SU-DHL-6 (cell line): ENCODE results near the gene CUBN.
"Not testable (repeated sequence)": the region's sequence is repeated elsewhere in the genome, so short reads cannot be mapped to it uniquely, and the experiment has no call there.

Experiments
- H2AFZ ChIP-seq: fragments of 200-600 bp; sonication (generic); 2 replicates; pipeline ENCODE4 v1.6.1; 2014; ENCODE audit warnings: low read depth, mild to moderate bottlenecking, moderate library complexity, mixed read lengths, antibody characterized with exemption, low read length; ENCODE audit not compliant: severe bottlenecking
- H3F3A ChIP-seq: fragments of 200-600 bp; shearing (Covaris generic); 2 replicates; pipeline ENCODE4 v1.6.0; 2016; ENCODE audit warnings: antibody characterized with exemption, mild to moderate bottlenecking; ENCODE audit not compliant: insufficient read depth
- H3K27ac ChIP-seq: fragments of 200-600 bp; sonication (generic); 2 replicates; pipeline ENCODE4 v1.5.1; 2016; ENCODE audit warnings: low read depth, mild to moderate bottlenecking, low read length, moderate library complexity, mixed read lengths
- H3K27me3 ChIP-seq: fragments of 200-600 bp; sonication (generic), shearing (Covaris generic); 2 replicates; pipeline ENCODE4 v1.6.0; 2014; ENCODE audit warnings: mild to moderate bottlenecking, low read length
- H3K36me3 ChIP-seq: fragments of 200-600 bp; sonication (generic); 2 replicates; pipeline ENCODE4 v1.6.1; 2014; ENCODE audit warnings: mild to moderate bottlenecking, low read length, mixed read lengths
- H3K4me2 ChIP-seq: fragments of 300-600, 200-600 bp; shearing (Covaris generic), sonication (generic); 2 replicates; pipeline ENCODE4 v1.6.0; 2014; ENCODE audit warnings: low read length, low read depth, mild to moderate bottlenecking; ENCODE audit not compliant: poor library complexity, severe bottlenecking
- H3K4me3 ChIP-seq: fragments of 200-600 bp; sonication (generic); 2 replicates; pipeline ENCODE4 v1.5.1; 2014; ENCODE audit warnings: antibody characterized with exemption, low read length, mild to moderate bottlenecking, mixed read lengths; ENCODE audit not compliant: insufficient read depth, poor library complexity, severe bottlenecking
- H3K79me2 ChIP-seq: fragments of 200-600 bp; sonication (generic); 2 replicates; pipeline ENCODE4 v1.6.1; 2014; ENCODE audit warnings: mild to moderate bottlenecking, low read length, moderate library complexity; ENCODE audit not compliant: insufficient read depth
- H3K9ac ChIP-seq: fragments of 200-600 bp; sonication (generic); 2 replicates; pipeline ENCODE4 v1.7.0; 2014; ENCODE audit warnings: mild to moderate bottlenecking, low read length
- H3K9me2 ChIP-seq: fragments of 200-600 bp; sonication (generic); replicated peaks from 2 replicates; pipeline ENCODE4 v1.6.1; 2014; ENCODE audit warnings: low read length; ENCODE audit not compliant: insufficient read depth
- H3K9me3 ChIP-seq: fragments of 200-600 bp; sonication (generic); 2 replicates; pipeline ENCODE4 v1.6.1; 2014; ENCODE audit warnings: low read length, mixed read lengths; ENCODE audit not compliant: insufficient read depth
- H4K20me1 ChIP-seq: fragments of 200-600 bp; sonication (generic); 2 replicates; pipeline ENCODE4 v1.6.1; 2014; ENCODE audit warnings: low read depth, mild to moderate bottlenecking, antibody characterized with exemption, low read length, moderate library complexity, mixed read lengths
- CTCF ChIP-seq: fragments of 200-600 bp; sonication (generic); IDR thresholded peaks from one replicate; pipeline ENCODE4 v1.5.1; 2017; ENCODE audit warnings: antibody characterized with exemption, mild to moderate bottlenecking, low read length, moderate library complexity; ENCODE audit not compliant: insufficient read depth, poor library complexity, severe bottlenecking
- EZH2phosphoT487 ChIP-seq: fragments of 200-600 bp; sonication (generic), shearing (Covaris generic); conservative IDR thresholded peaks from 2 replicates; pipeline ENCODE4 v1.6.1; 2018; ENCODE audit warnings: mild to moderate bottlenecking, antibody characterized with exemption, low read length, moderate library complexity, mixed read lengths

Gene CUBN

GRCh38 chr10:17119845-17120244, 9.8 kb downstream of the CUBN start:
- TF ChIP-seq EZH2phosphoT487 (no peak), CTCF (no peak)
- no peaks in the 10 kb centered on the region for H3F3A ChIP-seq
- H2AFZ ChIP-seq = no peak overlapping the region
- no peak overlapping the region for H3K4me2 ChIP-seq
- no peaks in the 10 kb centered on the region for H3K9me2 ChIP-seq
- no peak overlapping the region for H3K27ac ChIP-seq
- no peaks in the 10 kb centered on the region for H3K36me3 ChIP-seq
- H3K79me2 ChIP-seq = no peaks in the 10 kb centered on the region
- H4K20me1 ChIP-seq = no peaks in the 10 kb centered on the region
- H3K9ac ChIP-seq = no peak overlapping the region
- no peak overlapping the region for H3K4me3 ChIP-seq
- no peaks in the 10 kb centered on the region for H3K27me3 ChIP-seq
- no peaks in the 10 kb centered on the region for H3K9me3 ChIP-seq

GRCh38 chr10:17116193-17116592, 13.4 kb downstream of the CUBN start:
- no peak overlapping the region for H3K9ac ChIP-seq
- no peaks in the 10 kb centered on the region for H3K9me2 ChIP-seq
- no peak overlapping the region for H3K4me3 ChIP-seq
- H4K20me1 ChIP-seq = no peaks in the 10 kb centered on the region
- no peak overlapping the region for H3K27ac ChIP-seq
- H3K4me2 ChIP-seq = no peak overlapping the region
- no peak for TF ChIP-seq EZH2phosphoT487
- no peak for TF ChIP-seq CTCF
- H2AFZ ChIP-seq = no peak overlapping the region
- no peaks in the 10 kb centered on the region for H3F3A ChIP-seq
- H3K36me3 ChIP-seq = no peaks in the 10 kb centered on the region
- no peaks in the 10 kb centered on the region for H3K79me2 ChIP-seq
- no peaks in the 10 kb centered on the region for H3K27me3 ChIP-seq
- no peaks in the 10 kb centered on the region for H3K9me3 ChIP-seq

- H3K36me3 ChIP-seq = no peaks in the 10 kb centered on the region
- H3K27ac ChIP-seq = no peak overlapping the region
- H3K9ac ChIP-seq = no peak overlapping the region
Observed at GRCh38 chr10:17115683-17116082, 13.9 kb downstream of the CUBN start.

GRCh38 chr10:17114878-17115444, 14.7 kb downstream of the CUBN start:
- not testable (repeated sequence) for H4K20me1 ChIP-seq, H3K9me2 ChIP-seq, H3K27me3 ChIP-seq, H3K36me3 ChIP-seq, H3K4me3 ChIP-seq, H3K4me2 ChIP-seq, H3K27ac ChIP-seq, H3K9me3 ChIP-seq, H3K9ac ChIP-seq, H3K79me2 ChIP-seq, H3F3A ChIP-seq, H2AFZ ChIP-seq

More at GRCh38 chr10:17115683-17116082, 13.9 kb downstream of the CUBN start:
- Histone ChIP-seq H3K9me2 (no peaks in the 10 kb centered on the region), H3K4me2 (no peak overlapping the region), H3F3A (no peaks in the 10 kb centered on the region), H4K20me1 (no peaks in the 10 kb centered on the region), H3K27me3 (no peaks in the 10 kb centered on the region), H2AFZ (no peak overlapping the region), H3K4me3 (no peak overlapping the region), H3K9me3 (no peaks in the 10 kb centered on the region), H3K79me2 (no peaks in the 10 kb centered on the region)
- TF ChIP-seq EZH2phosphoT487 = no peak
- TF ChIP-seq CTCF = no peak
